Activated CD4-positive, alpha-beta T cell treated with anti-CD3 and anti-CD28 coated beads, Interleukin-2, Interleukin-6, amounts not matched to agents 100 ng/mL and 50 ng/mL, durations not matched to agents 16 hours and 8 hours (primary cell): ENCODE data around the gene CADM2.
"Not testable (repeated sequence)": the region's sequence is repeated elsewhere in the genome, so short reads cannot be mapped to it uniquely, and the experiment has no call there.

Source experiments
- DNase-seq: peaks from one replicate; pipeline ENCODE4 v3.0.0-alpha.2; 2020

The CADM2 gene

GRCh38 chr3:85081191-85081906, 122.6 kb downstream of the CADM2 start:
- DNase-seq = no peak

- DNase-seq = no peak
These were observed 131.7 kb downstream of the CADM2 start for GRCh38 chr3:85090495-85090894.

GRCh38 chr3:85100316-85100715, 141.5 kb downstream of the CADM2 start:
- no peak for DNase-seq

- DNase-seq = no peak
These were observed 144.0 kb downstream of the CADM2 start for GRCh38 chr3:85102781-85103180.

GRCh38 chr3:85110393-85110792, 151.6 kb downstream of the CADM2 start:
- no peak for DNase-seq

- no peak for DNase-seq
These were observed 162.1 kb downstream of the CADM2 start for GRCh38 chr3:85120879-85121278.

- not testable (repeated sequence) for DNase-seq
These were observed 174.1 kb downstream of the CADM2 start for GRCh38 chr3:85132864-85133263.

GRCh38 chr3:85133691-85134420, 175.1 kb downstream of the CADM2 start:
- DNase-seq = not testable (repeated sequence)

GRCh38 chr3:85142626-85143025, 183.8 kb downstream of the CADM2 start:
- no peak for DNase-seq

- DNase-seq = no peak
These were observed 189.2 kb downstream of the CADM2 start for GRCh38 chr3:85148036-85148435.

GRCh38 chr3:85151555-85151954, 192.8 kb downstream of the CADM2 start:
- no peak for DNase-seq

- DNase-seq = not testable (repeated sequence)
These were observed 194.5 kb downstream of the CADM2 start for GRCh38 chr3:85153279-85153678.

- DNase-seq = no peak
These were observed 200.6 kb downstream of the CADM2 start for GRCh38 chr3:85159376-85159775.

GRCh38 chr3:85161544-85161943, 202.8 kb downstream of the CADM2 start:
- DNase-seq = no peak

- DNase-seq = no peak
These were observed 204.1 kb downstream of the CADM2 start for GRCh38 chr3:85162905-85163304.

GRCh38 chr3:85164436-85164835, 205.6 kb downstream of the CADM2 start:
- DNase-seq = no peak

- DNase-seq = no peak
These were observed 208.8 kb downstream of the CADM2 start for GRCh38 chr3:85167576-85167975.

- DNase-seq = no peak
These were observed 211.9 kb downstream of the CADM2 start for GRCh38 chr3:85170646-85171045.

- DNase-seq = no peak
These were observed 213.2 kb downstream of the CADM2 start for GRCh38 chr3:85171976-85172375.

GRCh38 chr3:85176799-85177198, 218.0 kb downstream of the CADM2 start:
- DNase-seq = no peak

- no peak for DNase-seq
These were observed 224.4 kb downstream of the CADM2 start for GRCh38 chr3:85182975-85183752.

- DNase-seq = no peak
These were observed 226.7 kb downstream of the CADM2 start for GRCh38 chr3:85185495-85185894.

- no peak for DNase-seq
These were observed 230.9 kb downstream of the CADM2 start for GRCh38 chr3:85189731-85190130.

- DNase-seq = no peak
These were observed 234.8 kb downstream of the CADM2 start for GRCh38 chr3:85193565-85193964.
